Epithelial cell of esophagus (primary cell): ENCODE measurements around the gene CMTR1.

Source experiments
- DNase-seq: peaks from one replicate; pipeline ENCODE4 v3.0.0; 2010; ENCODE audit warnings: low read depth
- H3K4me3 ChIP-seq: 2 replicates; pipeline ENCODE4 v1.5.1; 2011; ENCODE audit warnings: mild to moderate bottlenecking, low read length, control low read depth
- TF ChIP-seq, protein P1 (sequence below): IDR thresholded peaks from 2 replicates; pipeline ENCODE4 v1.5.1; 2011; ENCODE audit warnings: low read depth, mild to moderate bottlenecking, low read length, control low read depth, inconsistent platforms; ENCODE audit not compliant: insufficient read depth; ENCODE audit errors: missing control alignments

CMTR1 gene

DNA sequence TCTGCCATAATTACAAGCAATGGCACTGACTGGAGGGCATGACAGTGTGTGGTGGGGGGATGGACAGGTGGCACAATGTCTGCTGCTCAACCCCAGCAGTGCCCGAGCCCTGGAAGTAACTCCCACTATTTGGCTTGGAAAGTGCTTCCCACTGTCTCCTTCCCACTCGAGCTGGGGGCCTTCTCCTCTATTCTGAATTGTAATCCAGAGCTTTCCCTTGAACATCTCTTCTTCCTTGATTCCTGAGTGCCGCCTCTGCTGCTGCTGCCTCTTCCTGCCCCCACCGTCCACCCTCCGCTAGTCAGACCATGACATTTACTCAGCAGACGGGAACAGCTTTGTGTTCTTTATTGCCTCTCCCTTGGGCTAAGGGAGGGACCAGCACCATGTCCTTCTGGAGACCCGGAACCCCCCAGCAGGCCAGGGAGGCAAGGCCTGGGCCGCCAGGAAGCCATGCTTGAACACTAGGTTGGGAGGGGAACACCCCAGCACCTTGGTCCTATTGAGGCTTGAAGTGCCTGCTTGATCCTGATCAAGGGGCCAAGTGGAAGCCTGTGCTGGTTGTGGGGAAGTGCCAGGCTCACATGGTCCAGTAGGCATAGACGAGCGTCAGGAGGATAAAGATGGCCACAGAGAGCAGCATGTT is 49.7 kb downstream of the CMTR1 start:
- DNase-seq = no peak
- H3K4me3 ChIP-seq = no peak overlapping the region
- TF ChIP-seq, protein P1, sequence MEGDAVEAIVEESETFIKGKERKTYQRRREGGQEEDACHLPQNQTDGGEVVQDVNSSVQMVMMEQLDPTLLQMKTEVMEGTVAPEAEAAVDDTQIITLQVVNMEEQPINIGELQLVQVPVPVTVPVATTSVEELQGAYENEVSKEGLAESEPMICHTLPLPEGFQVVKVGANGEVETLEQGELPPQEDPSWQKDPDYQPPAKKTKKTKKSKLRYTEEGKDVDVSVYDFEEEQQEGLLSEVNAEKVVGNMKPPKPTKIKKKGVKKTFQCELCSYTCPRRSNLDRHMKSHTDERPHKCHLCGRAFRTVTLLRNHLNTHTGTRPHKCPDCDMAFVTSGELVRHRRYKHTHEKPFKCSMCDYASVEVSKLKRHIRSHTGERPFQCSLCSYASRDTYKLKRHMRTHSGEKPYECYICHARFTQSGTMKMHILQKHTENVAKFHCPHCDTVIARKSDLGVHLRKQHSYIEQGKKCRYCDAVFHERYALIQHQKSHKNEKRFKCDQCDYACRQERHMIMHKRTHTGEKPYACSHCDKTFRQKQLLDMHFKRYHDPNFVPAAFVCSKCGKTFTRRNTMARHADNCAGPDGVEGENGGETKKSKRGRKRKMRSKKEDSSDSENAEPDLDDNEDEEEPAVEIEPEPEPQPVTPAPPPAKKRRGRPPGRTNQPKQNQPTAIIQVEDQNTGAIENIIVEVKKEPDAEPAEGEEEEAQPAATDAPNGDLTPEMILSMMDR = no peak

DNA sequence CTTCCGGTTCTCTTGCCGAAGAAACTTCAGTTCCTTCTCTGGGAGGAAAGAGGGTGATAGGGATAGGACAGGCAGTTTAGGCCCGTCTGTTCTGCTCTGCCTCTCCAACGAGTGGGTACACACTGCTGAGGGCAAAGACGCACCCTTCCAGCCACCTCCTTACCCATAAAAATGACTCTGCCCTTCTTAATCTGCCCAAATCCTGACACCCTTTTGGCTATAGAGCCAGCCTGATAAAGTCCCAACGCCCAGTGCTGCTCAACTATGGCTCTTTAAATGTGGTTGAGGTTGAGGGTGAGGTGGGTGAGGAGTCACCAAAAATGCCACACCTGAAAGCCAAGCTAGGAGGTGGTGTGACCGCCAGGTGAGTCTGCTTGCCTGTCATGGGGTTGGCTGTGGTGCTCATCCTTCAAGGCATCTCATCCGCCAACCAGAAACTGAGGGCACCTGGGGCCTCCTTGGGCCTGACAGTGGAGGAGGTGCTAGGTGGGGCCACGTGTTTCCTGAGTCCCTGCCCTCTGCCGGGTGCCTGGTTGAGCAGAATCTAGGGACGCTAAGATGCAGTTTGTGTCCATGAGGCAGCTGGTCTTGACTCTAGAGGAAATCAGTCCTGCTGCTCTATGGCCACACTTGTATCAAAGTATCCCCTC is 50.4 kb downstream of the CMTR1 start:
- TF ChIP-seq, protein P1 = no peak
- H3K4me3 ChIP-seq = no peak overlapping the region
- peak; percentile 27 for DNase-seq

DNA sequence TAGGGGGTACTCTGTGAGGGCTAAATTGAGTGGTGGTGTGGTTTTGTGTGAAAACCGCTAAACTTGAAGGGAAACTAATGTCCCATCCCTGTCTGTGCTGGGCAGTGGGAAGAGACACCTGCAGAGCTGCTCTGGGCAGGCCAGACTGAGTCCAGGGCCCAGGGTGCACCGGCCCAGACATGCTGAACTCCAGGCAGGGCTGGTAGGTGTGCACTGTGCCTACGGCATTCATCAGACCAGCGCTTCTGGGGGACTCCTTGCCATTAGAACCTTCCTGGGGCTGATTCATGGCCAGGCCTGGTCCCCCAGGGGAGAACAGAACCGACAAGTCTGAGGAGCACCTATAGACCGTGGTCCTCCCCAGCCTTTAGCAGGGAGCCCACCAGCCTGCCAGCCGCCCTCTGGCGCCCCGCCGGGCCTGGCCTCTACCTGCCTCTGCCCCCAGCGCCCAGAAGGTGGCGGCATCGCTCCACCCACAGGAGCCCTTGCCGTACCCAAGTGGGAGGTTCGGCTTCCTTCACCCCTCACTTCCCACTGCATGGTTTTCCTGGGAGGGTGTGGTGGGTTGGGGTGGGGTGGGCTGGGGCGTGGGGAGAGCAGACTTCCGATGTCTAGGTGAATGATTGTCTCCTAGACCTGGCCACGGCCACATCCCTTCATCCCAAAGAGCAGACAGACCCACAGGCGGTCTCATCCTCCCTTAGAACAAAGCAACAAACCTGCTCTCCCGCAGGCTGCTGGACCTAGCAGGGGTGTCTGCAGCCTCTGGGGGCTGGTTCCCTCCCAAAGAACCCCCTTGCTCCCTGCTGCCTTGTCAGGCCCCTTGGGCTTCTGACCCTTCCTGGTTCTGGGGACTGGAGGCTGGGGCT is 51.1 kb downstream of the CMTR1 start:
- TF ChIP-seq, protein P1 = peak; percentile 77
- H3K4me3 ChIP-seq = no peak overlapping the region

DNA sequence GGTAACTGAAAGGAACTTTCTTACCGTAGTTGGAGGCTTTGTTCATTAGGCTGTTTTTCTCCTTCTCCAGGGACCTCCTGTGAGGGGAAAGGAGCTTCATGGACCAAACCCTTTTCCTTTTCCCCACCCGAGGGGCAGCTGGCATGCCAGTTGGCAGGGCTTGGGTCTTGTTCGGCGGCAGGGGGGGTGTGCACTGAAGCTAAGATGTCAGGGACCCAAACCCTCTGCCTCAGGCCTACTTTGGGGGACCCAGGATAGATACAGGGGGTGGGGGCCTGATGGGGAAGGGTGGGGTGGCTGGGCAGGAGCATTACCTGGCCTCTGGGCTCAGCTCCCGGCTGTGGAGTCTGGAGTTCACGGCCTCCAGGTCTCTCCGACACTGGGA is 51.8 kb downstream of the CMTR1 start:
- no peak for DNase-seq
- H3K4me3 ChIP-seq = no peak overlapping the region
- TF ChIP-seq, protein P1 = no peak

More for the DNA sequence above, 51.1 kb downstream of the CMTR1 start:
- peak; percentile 56 for DNase-seq

DNA sequence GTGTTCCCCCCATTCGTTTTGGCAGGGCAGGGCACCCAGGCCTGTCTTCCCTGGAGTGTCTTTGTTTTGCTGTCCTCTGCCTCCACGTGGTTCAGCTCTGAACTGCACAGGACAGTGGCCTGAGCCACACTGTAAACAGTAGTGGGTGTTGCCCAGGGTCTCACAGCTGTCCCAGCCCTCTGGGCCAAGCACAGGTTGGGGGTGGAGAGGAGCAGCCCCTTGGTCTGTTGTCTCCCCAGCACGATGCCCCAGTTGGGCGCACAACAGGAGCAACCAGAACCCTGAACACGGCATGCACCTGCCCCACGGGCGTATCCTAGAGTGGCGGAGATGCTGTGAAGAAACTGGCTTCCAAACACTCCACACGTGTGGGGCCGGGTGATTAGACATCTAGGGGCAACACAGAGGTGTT is 52.3 kb downstream of the CMTR1 start:
- no peak for DNase-seq
- no peak overlapping the region for H3K4me3 ChIP-seq
- TF ChIP-seq, protein P1 = peak; percentile 40

DNA sequence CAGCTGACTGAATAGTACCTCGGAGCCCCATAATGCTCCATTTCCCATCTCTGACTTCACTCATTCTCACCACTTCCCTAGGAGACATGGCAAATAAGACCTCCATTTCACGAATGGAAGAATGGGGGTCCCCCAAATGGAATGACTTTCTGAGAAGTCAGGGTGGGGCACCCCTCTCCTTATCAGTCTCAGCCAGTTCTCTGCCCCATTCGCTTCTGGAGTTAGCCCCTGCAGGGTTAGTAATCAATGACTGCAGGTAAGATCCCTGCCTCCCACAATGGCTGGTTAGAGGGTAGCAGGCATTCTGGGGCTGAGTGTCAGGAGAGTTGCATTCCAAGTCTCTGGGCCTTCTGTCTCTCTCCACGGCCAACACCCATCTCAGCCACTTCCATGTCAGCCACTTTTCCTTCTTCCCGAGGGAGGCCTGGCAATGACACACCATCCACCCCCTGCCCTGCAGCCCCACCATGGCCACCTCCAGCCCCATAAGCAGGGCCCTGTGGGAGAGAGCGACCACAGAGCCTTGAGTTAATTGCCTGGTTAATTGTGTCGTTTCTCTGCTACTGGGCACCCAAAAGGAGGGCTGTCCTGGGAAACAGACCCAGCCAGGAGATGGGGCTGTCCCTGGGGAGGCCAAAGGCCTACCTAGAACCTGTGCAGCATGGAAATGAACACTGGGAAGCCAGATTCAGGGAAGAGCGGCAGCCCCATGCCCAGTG is 53.3 kb downstream of the CMTR1 start:
- no peak for DNase-seq
- H3K4me3 ChIP-seq = no peak overlapping the region
- TF ChIP-seq, protein P1 = no peak
